ENCODE results near the gene DOCK4. TPM values are rescaled to one million over a fixed set of nuclear protein-coding genes. Genes with fewer than 3 reads are reported as not detected.

Gene DOCK4
- total RNA-seq, 1 experiment from 2014 or later: 0.30 TPM

- no peaks in the 10 kb centered on the region for H3K9me3 ChIP-seq
- no peak for DNase-seq
- H3K36me3 ChIP-seq: no peaks in the 10 kb centered on the region
- no peak overlapping the region for H3K4me3 ChIP-seq
- no peaks in the 10 kb centered on the region for H3K27me3 ChIP-seq
Observed at GRCh38 chr7:112089551-112089950, 116.6 kb downstream of the DOCK4 start.

- Histone ChIP-seq H3K27me3 (no peaks in the 10 kb centered on the region), H3K4me3 (no peak overlapping the region), H3K36me3 (no peaks in the 10 kb centered on the region), H3K9me3 (no peaks in the 10 kb centered on the region)
- DNase-seq: no peak
Observed at GRCh38 chr7:112088484-112089016, 117.6 kb downstream of the DOCK4 start.

GRCh38 chr7:112086496-112087254 lies 119.5 kb downstream of the DOCK4 start:
- no peaks in the 10 kb centered on the region for H3K36me3 ChIP-seq
- H3K27me3 ChIP-seq: no peaks in the 10 kb centered on the region
- no peak overlapping the region for H3K4me3 ChIP-seq
- no peaks in the 10 kb centered on the region for H3K9me3 ChIP-seq
- DNase-seq: no peak

GRCh38 chr7:112084520-112084971 lies 121.7 kb downstream of the DOCK4 start:
- Histone ChIP-seq H3K36me3 (no peaks in the 10 kb centered on the region), H3K9me3 (no peaks in the 10 kb centered on the region), H3K27me3 (no peaks in the 10 kb centered on the region), H3K4me3 (no peak overlapping the region)
- DNase-seq: no peak

GRCh38 chr7:112083776-112084355 lies 122.3 kb downstream of the DOCK4 start:
- H3K9me3 ChIP-seq: no peaks in the 10 kb centered on the region
- H3K27me3 ChIP-seq: no peaks in the 10 kb centered on the region
- no peaks in the 10 kb centered on the region for H3K36me3 ChIP-seq
- DNase-seq: no peak
- no peak overlapping the region for H3K4me3 ChIP-seq

- Histone ChIP-seq H3K9me3 (no peaks in the 10 kb centered on the region), H3K27me3 (no peaks in the 10 kb centered on the region), H3K36me3 (no peaks in the 10 kb centered on the region), H3K4me3 (no peak overlapping the region)
- no peak for DNase-seq
Observed at GRCh38 chr7:112082306-112082705, 123.9 kb downstream of the DOCK4 start.

- no peaks in the 10 kb centered on the region for H3K36me3 ChIP-seq
- no peak for DNase-seq
- no peak overlapping the region for H3K4me3 ChIP-seq
- no peaks in the 10 kb centered on the region for H3K27me3 ChIP-seq
- H3K9me3 ChIP-seq: no peaks in the 10 kb centered on the region
Observed at GRCh38 chr7:112081778-112082177, 124.4 kb downstream of the DOCK4 start.

- Histone ChIP-seq H3K9me3 (no peaks in the 10 kb centered on the region), H3K36me3 (no peaks in the 10 kb centered on the region), H3K4me3 (peak overlapping the region; percentile 12; the same call in 1 of the 2 replicates), H3K27me3 (no peaks in the 10 kb centered on the region)
- DNase-seq: peak; percentile 21
Observed at GRCh38 chr7:112080978-112081377, 125.2 kb downstream of the DOCK4 start.

GRCh38 chr7:112080441-112080840 lies 125.8 kb downstream of the DOCK4 start:
- no peaks in the 10 kb centered on the region for H3K9me3 ChIP-seq
- no peaks in the 10 kb centered on the region for H3K27me3 ChIP-seq
- peak; percentile 49 for DNase-seq
- H3K4me3 ChIP-seq: peak overlapping the region; percentile 12; the same call in 1 of the 2 replicates
- H3K36me3 ChIP-seq: no peaks in the 10 kb centered on the region

- no peaks in the 10 kb centered on the region for H3K36me3 ChIP-seq
- H3K27me3 ChIP-seq: no peaks in the 10 kb centered on the region
- H3K4me3 ChIP-seq: no peak overlapping the region
- DNase-seq: no peak
- H3K9me3 ChIP-seq: no peaks in the 10 kb centered on the region; the same call in 1 of the 2 replicates
Observed at GRCh38 chr7:112079673-112080072, 126.5 kb downstream of the DOCK4 start.

GRCh38 chr7:112079122-112079521 lies 127.1 kb downstream of the DOCK4 start:
- no peak for DNase-seq
- H3K27me3 ChIP-seq: no peaks in the 10 kb centered on the region
- H3K4me3 ChIP-seq: no peak overlapping the region
- H3K36me3 ChIP-seq: no peaks in the 10 kb centered on the region
- no peaks in the 10 kb centered on the region; the same call in 1 of the 2 replicates for H3K9me3 ChIP-seq

- H3K4me3 ChIP-seq: no peak overlapping the region
- no peaks in the 10 kb centered on the region for H3K36me3 ChIP-seq
- H3K27me3 ChIP-seq: no peaks in the 10 kb centered on the region
- DNase-seq: no peak
- no peaks in the 10 kb centered on the region; the same call in 1 of the 2 replicates for H3K9me3 ChIP-seq
Observed at GRCh38 chr7:112076324-112076723, 129.9 kb downstream of the DOCK4 start.

- Histone ChIP-seq H3K4me3 (no peak overlapping the region), H3K27me3 (no peaks in the 10 kb centered on the region), H3K9me3 (no peaks in the 10 kb centered on the region; the same call in 1 of the 2 replicates), H3K36me3 (no peaks in the 10 kb centered on the region)
- no peak for DNase-seq
Observed at GRCh38 chr7:112074464-112074863, 131.7 kb downstream of the DOCK4 start.

GRCh38 chr7:112073530-112073929 lies 132.7 kb downstream of the DOCK4 start:
- H3K36me3 ChIP-seq: no peaks in the 10 kb centered on the region
- DNase-seq: no peak
- H3K9me3 ChIP-seq: no peaks in the 10 kb centered on the region; the same call in 1 of the 2 replicates
- no peaks in the 10 kb centered on the region for H3K27me3 ChIP-seq
- H3K4me3 ChIP-seq: no peak overlapping the region

GRCh38 chr7:112072541-112073245 lies 133.5 kb downstream of the DOCK4 start:
- Histone ChIP-seq H3K27me3 (no peaks in the 10 kb centered on the region), H3K36me3 (no peaks in the 10 kb centered on the region), H3K4me3 (no peak overlapping the region), H3K9me3 (no peaks in the 10 kb centered on the region; the same call in 1 of the 2 replicates)
- no peak for DNase-seq

GRCh38 chr7:112071856-112072255 lies 134.3 kb downstream of the DOCK4 start:
- H3K27me3 ChIP-seq: no peaks in the 10 kb centered on the region
- no peaks in the 10 kb centered on the region; the same call in 1 of the 2 replicates for H3K9me3 ChIP-seq
- no peaks in the 10 kb centered on the region for H3K36me3 ChIP-seq
- no peak overlapping the region for H3K4me3 ChIP-seq
- no peak for DNase-seq

GRCh38 chr7:112070674-112071256 lies 135.4 kb downstream of the DOCK4 start:
- H3K4me3 ChIP-seq: no peak overlapping the region
- no peaks in the 10 kb centered on the region for H3K36me3 ChIP-seq
- DNase-seq: no peak
- no peaks in the 10 kb centered on the region; the same call in 1 of the 2 replicates for H3K9me3 ChIP-seq
- no peaks in the 10 kb centered on the region for H3K27me3 ChIP-seq

All from MG63 (cell line).